Measurements from ENCODE around the gene SLC51A.
"Not testable (repeated sequence)": the region's sequence is repeated elsewhere in the genome, so short reads cannot be mapped to it uniquely, and the experiment has no call there.

The SLC51A gene

DNA sequence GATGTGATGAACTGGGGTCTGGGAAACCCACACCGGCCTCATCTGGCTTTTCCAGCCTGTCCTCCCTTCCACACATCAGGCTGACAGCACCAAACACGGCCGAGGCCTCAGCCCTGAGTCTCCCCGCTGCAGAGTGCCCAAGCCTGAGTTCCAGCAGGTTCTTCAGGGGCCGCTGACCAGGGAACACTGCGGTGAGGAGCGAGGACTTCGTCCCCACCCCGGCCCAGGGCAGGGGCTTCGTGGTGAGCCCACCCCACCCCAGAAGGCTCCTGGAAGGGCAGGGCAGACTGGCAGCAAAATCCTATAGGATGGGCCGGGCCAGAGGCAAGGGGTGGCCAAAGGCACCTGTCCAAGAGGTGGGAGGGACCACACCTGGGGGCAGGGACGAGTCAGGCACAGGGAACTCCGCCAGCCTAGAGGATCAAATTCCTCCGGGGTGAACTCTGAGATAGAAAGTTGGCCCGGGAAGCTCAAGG lies at the start of gene SLC51A:
Gene SLC51A, plus strand, starts transcription at position 446 of the 476 bp plus-strand sequence. CDS start 179 bp downstream, outside the sequence.
- no peak for DNase-seq

DNA sequence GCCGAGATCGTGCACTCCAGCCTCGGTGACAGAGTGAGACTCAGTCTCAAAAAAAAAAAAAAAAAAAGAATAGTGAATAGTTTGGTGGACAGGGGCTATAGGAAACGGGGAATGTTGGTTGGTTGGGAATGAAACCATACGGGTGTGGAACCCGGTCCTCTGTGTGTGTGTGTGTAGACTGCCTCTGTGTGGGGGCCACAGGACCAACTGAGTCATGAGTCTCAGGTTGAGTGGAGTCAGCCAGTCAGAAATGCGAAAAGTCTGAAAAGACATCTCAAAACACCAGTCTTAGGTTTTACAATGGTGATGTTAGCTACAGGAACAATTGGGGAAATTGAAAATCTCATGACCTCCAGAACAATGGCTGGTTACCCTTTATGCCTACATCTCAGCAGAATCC lies 49.6 kb upstream of the SLC51A start:
- no peak for DNase-seq

- DNase-seq = no peak
Observed at GRCh38 chr3:196168808-196169391, 47.4 kb upstream of the SLC51A start.

DNA sequence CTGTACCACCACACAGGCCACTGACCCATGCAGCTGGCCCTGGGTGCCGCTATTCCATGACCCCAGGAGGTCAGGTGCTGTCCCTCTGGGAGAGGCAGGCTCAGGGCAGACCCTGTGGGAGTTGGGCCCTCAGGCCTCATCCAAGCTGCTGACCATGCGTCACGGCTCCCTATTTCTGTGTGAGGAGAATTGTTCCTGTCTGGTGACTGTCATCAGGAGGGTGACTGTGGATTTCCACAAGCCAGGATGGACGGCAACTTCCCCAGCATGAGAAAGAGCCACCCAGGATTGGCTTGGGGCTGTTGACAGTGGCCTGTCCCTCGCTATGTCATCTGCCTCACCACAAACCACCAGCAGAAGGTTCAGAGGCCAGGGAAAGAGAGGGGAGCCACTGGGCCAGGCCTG lies 46.5 kb upstream of the SLC51A start:
- no peak for DNase-seq

GRCh38 chr3:196170296-196170695 lies 46.0 kb upstream of the SLC51A start:
- DNase-seq = not testable (repeated sequence)

DNA sequence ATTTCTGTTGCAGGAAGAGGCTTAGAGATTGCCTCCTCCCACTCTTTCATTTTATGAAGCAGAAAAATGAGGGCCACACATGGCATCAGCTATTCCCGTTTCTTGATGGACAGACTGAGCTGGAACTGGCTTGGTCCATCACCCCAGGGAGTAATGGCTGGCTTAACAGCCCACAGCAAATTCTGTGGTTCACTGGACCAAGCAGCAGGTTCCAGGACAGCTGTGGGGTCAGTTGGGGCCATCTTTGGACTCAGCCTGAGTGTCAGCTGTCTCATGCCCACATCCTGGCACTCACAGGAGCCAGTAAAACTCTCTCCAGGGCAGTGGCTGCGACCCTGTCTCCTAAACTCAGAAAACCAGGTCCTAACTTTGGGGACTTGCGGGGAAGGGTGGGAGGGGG lies 41.7 kb upstream of the SLC51A start:
- DNase-seq = no peak

GRCh38 chr3:196175116-196175625 lies 41.2 kb upstream of the SLC51A start:
- no peak for DNase-seq

- no peak for DNase-seq
Observed at GRCh38 chr3:196175722-196176121, 40.6 kb upstream of the SLC51A start.

GRCh38 chr3:196177567-196177966 lies 38.8 kb upstream of the SLC51A start:
- DNase-seq = no peak

- no peak for DNase-seq
Observed at GRCh38 chr3:196177967-196178366, 38.4 kb upstream of the SLC51A start.

DNA sequence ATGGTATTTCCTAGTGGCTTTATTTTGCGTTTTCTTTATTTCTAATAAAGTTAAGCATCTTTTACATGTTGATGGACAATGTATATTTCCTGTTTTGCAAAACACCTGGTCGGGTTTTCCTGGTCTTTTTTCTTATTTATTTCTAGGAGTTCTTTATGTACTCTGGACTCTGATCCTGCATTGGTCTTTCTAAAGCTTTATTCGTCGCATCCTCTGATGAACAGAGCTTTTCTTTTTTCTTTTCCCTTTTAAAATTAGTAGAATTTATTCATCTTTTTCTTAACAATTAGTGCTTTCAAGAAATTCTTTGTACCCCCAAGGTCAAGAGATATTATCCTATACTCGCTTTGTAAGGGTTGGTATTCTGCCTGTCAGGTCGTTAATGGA lies 37.3 kb upstream of the SLC51A start:
- DNase-seq = no peak

- no peak for DNase-seq
Observed at GRCh38 chr3:196179380-196180308, 36.7 kb upstream of the SLC51A start.

DNA sequence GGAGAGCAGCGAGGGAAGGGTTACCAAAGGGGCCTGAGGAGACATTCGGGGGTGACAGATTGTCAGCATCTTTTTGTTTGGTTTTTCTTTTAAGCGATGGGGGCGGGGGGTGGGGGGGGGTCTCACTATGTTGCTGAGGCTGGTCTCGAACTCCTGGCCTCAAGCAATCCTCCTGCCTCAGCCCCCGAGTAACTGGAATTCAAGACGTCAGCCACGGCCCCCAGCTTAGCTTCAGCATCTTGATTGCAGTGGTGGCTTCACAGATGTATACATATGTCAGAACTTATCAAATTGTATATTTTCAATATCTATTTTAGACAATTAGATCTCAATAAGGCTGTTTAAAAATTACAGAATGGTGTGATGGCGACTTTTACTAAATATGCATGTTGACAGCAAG lies 36.0 kb upstream of the SLC51A start:
- DNase-seq = no peak

- no peak for DNase-seq
Observed at GRCh38 chr3:196181127-196181546, 35.2 kb upstream of the SLC51A start.

- not testable (repeated sequence) for DNase-seq
Observed at GRCh38 chr3:196184169-196184432, 32.2 kb upstream of the SLC51A start.

GRCh38 chr3:196184881-196185280 lies 31.5 kb upstream of the SLC51A start:
- DNase-seq = no peak

- DNase-seq = no peak
Observed at GRCh38 chr3:196186651-196187573, 29.4 kb upstream of the SLC51A start.

GRCh38 chr3:196189566-196190347 lies 26.6 kb upstream of the SLC51A start:
- no peak for DNase-seq

- no peak for DNase-seq
Observed at GRCh38 chr3:196192036-196192523, 24.3 kb upstream of the SLC51A start.

DNA sequence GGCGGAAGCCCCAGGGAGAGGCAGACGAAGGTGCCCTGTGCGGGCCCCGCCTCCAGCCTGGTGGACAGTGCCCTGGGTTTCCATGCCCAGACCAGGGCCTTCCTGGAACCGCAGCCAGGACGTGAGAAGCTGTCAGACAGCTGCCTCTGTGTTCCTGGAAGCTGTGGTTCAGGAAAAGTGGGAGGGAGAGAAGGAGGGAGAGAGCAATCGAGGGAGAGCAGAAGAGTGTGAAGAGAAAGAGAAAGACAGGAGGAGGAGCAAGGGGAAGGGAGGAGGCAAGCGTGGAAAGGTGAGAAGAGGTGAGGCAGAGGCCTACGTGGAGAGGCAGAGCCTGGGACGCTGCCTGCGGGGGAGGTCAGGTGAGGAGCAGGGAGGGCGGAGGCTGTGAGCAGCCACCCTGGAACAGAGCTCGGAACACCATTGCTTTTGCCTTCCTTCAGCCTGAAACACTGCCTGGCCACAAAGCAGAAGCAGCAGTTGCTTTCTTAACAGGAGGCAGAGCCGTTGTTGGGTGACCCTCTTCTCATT lies 23.7 kb upstream of the SLC51A start:
- no peak for DNase-seq

GRCh38 chr3:196193133-196193735 lies 23.1 kb upstream of the SLC51A start:
- DNase-seq = no peak

Data from T1000 (cell line).